OCI-LY7 (cell line): ENCODE data around the gene POLD3.

Experiments
- CTCF ChIP-seq: fragments of 200-600 bp; sonication (generic); conservative IDR thresholded peaks from 2 replicates; pipeline ENCODE4 v1.5.1; 2014; ENCODE audit warnings: mild to moderate bottlenecking, antibody characterized with exemption, low read length, moderate library complexity, mixed read lengths
- EZH2phosphoT487 ChIP-seq: fragments of 200-600 bp; sonication (generic); IDR thresholded peaks from 2 replicates; pipeline ENCODE4 v1.6.1; 2018; ENCODE audit warnings: low read depth, borderline replicate concordance, mild to moderate bottlenecking, mixed run types, antibody characterized with exemption, low read length, moderate library complexity, mixed read lengths

- TF ChIP-seq CTCF (no peak), EZH2phosphoT487 (no peak)
Measured at GRCh38 chr11:74633406-74634393, 41.3 kb downstream of the POLD3 start.
